Neutrophil (primary cell): Measurements from ENCODE around the gene SIX1.

ENCODE experiments used
- H3K27ac ChIP-seq: fragments of 200-600 bp; sonication (generic); 2 replicates; pipeline ENCODE4 v1.5.1; 2016; ENCODE audit warnings: mild to moderate bottlenecking, moderate library complexity
- H3K27me3 ChIP-seq: fragments of 200-600 bp; sonication (generic); 2 replicates; pipeline ENCODE4 v1.6.0; 2016; ENCODE audit warnings: mild to moderate bottlenecking
- H3K36me3 ChIP-seq: fragments of 200-600 bp; sonication (generic); 2 replicates; pipeline ENCODE4 v1.5.1; 2017
- H3K4me1 ChIP-seq, 2 experiments: fragments of 200-600 bp in 1 of 2; sonication (generic) in 1 of 2; 1 replicate in 1 of 2; 2 replicates in 1 of 2; pipeline versions ENCODE4 v1.5.1 to v1.6.1; 2013 to 2016; ENCODE audit warnings: low read depth in 1 of 2, low read length in 1 of 2, mild to moderate bottlenecking in 1 of 2, moderate library complexity in 1 of 2; ENCODE audit not compliant: control insufficient read depth in 1 of 2, insufficient read depth in 1 of 2
- H3K4me3 ChIP-seq, 2 experiments: fragments of 200-600 bp in 1 of 2; sonication (generic) in 1 of 2; 1 replicate in 1 of 2; 2 replicates in 1 of 2; pipeline ENCODE4 v1.5.1; 2013 to 2016; ENCODE audit warnings: low read depth in 1 of 2, low read length in 1 of 2, mild to moderate bottlenecking in 1 of 2, moderate library complexity in 1 of 2
- H3K9me3 ChIP-seq: fragments of 200-600 bp; sonication (generic); 2 replicates; pipeline ENCODE4 v1.5.1; 2016
- CTCF ChIP-seq: fragments of 200-600 bp; sonication (generic); IDR thresholded peaks from 2 replicates; pipeline ENCODE4 v1.5.1; 2016; ENCODE audit warnings: antibody characterized with exemption

SIX1 gene

GRCh38 chr14:60639674-60640073, 9.6 kb downstream of the SIX1 start:
- TF ChIP-seq CTCF: no peak
- Histone ChIP-seq H3K9me3 (no peaks in the 10 kb centered on the region), H3K27me3 (peaks cover 100% of the 10 kb centered on the region), H3K4me3 (no peak overlapping the region), H3K36me3 (no peaks in the 10 kb centered on the region), H3K27ac (no peak overlapping the region), H3K4me1 (no peaks in the 10 kb centered on the region)

GRCh38 chr14:60637479-60638315, 11.6 kb downstream of the SIX1 start:
- H3K27ac ChIP-seq: no peak overlapping the region

GRCh38 chr14:60636879-60637478, 12.3 kb downstream of the SIX1 start:
- no peak overlapping the region for H3K27ac ChIP-seq

More at GRCh38 chr14:60637479-60638315, 11.6 kb downstream of the SIX1 start:
- no peak for TF ChIP-seq CTCF
- Histone ChIP-seq H3K9me3 (no peaks in the 10 kb centered on the region), H3K4me1 (no peaks in the 10 kb centered on the region), H3K27me3 (peaks cover 100% of the 10 kb centered on the region), H3K4me3 (no peak overlapping the region), H3K36me3 (no peaks in the 10 kb centered on the region)

GRCh38 chr14:60634153-60634552, 15.1 kb downstream of the SIX1 start:
- H3K9me3 ChIP-seq: no peaks in the 10 kb centered on the region
- TF ChIP-seq CTCF: no peak
- H3K27me3 ChIP-seq: peaks cover 100% of the 10 kb centered on the region

More at GRCh38 chr14:60636879-60637478, 12.3 kb downstream of the SIX1 start:
- no peaks in the 10 kb centered on the region for H3K4me1 ChIP-seq
- no peak for TF ChIP-seq CTCF
- H3K36me3 ChIP-seq: no peaks in the 10 kb centered on the region
- no peaks in the 10 kb centered on the region for H3K9me3 ChIP-seq
- peaks cover 100% of the 10 kb centered on the region for H3K27me3 ChIP-seq
- H3K4me3 ChIP-seq: no peak overlapping the region

GRCh38 chr14:60632777-60633176, 16.5 kb downstream of the SIX1 start:
- no peak for TF ChIP-seq CTCF
- H3K27me3 ChIP-seq: peaks cover 100% of the 10 kb centered on the region
- H3K4me1 ChIP-seq: no peaks in the 10 kb centered on the region
- no peaks in the 10 kb centered on the region for H3K36me3 ChIP-seq
- no peak overlapping the region for H3K4me3 ChIP-seq
- no peak overlapping the region for H3K27ac ChIP-seq
- H3K9me3 ChIP-seq: no peaks in the 10 kb centered on the region

More at GRCh38 chr14:60634153-60634552, 15.1 kb downstream of the SIX1 start:
- Histone ChIP-seq H3K4me3 (no peak overlapping the region), H3K27ac (no peak overlapping the region), H3K36me3 (no peaks in the 10 kb centered on the region), H3K4me1 (no peaks in the 10 kb centered on the region)
